IPS DF 6.9 (cell line): ENCODE results near the gene TMEM14B.
"Not testable (repeated sequence)": the region's sequence is repeated elsewhere in the genome, so short reads cannot be mapped to it uniquely, and the experiment has no call there.

Experiments
- DNase-seq: peaks from one replicate; pipeline ENCODE4 v3.0.0-alpha.2; 2013; ENCODE audit warnings: low read depth, low spot score
- H3K27ac ChIP-seq: one replicate; pipeline ENCODE4 v1.5.1; 2013; ENCODE audit warnings: low read length, control low read depth
- H3K27me3 ChIP-seq: 2 replicates; pipeline ENCODE4 v1.6.1; 2013; ENCODE audit warnings: mild to moderate bottlenecking, low read length; ENCODE audit not compliant: control insufficient read depth, insufficient read depth
- H3K36me3 ChIP-seq: 2 replicates; pipeline ENCODE4 v1.6.1; 2013; ENCODE audit warnings: low read length; ENCODE audit not compliant: control insufficient read depth, insufficient read depth
- H3K4me1 ChIP-seq: 2 replicates; pipeline ENCODE4 v1.6.1; 2013; ENCODE audit warnings: low read length; ENCODE audit not compliant: control insufficient read depth, insufficient read depth
- H3K4me3 ChIP-seq: 2 replicates; pipeline ENCODE4 v1.5.1; 2013; ENCODE audit warnings: mild to moderate bottlenecking, low read length
- H3K9me3 ChIP-seq: 2 replicates; pipeline ENCODE4 v1.6.1; 2013; ENCODE audit warnings: low read length, inconsistent platforms; ENCODE audit not compliant: control insufficient read depth, insufficient read depth
- WGBS: extraction: QIAGEN DNeasy Blood & Tissue Kit; methylation state at CpG from one replicate; pipeline ENCODE4 v1.1.7; 2013; ENCODE audit warnings: mixed read lengths, missing lambda C conversion rate; ENCODE audit not compliant: insufficient read length, insufficient coverage; 5-methylcytosine and 5-hydroxymethylcytosine counted together

TMEM14B gene

GRCh38 chr6:10745116-10745515 lies 2.5 kb upstream of the TMEM14B start:
- Histone ChIP-seq H3K4me3 (no peak overlapping the region), H3K9me3 (no peaks in the 10 kb centered on the region), H3K27ac (no peak overlapping the region), H3K36me3 (no peaks in the 10 kb centered on the region), H3K27me3 (no peaks in the 10 kb centered on the region), H3K4me1 (no peaks in the 10 kb centered on the region)
- WGBS, result no CpG with 5 or more reads among the region's 5 CpGs
- DNase-seq, result no peak

- Histone ChIP-seq H3K27ac (no peak overlapping the region), H3K36me3 (peaks cover 3% of the 10 kb centered on the region; the same call in 1 of the 2 replicates), H3K4me1 (no peaks in the 10 kb centered on the region), H3K9me3 (no peaks in the 10 kb centered on the region), H3K27me3 (no peaks in the 10 kb centered on the region), H3K4me3 (peak overlapping the region; percentile 34; the same call in 1 of the 2 replicates)
- DNase-seq, result no peak
- no CpG with 5 or more reads among the region's 9 CpGs for WGBS
Observed at GRCh38 chr6:10746915-10747250, 722 bp upstream of the TMEM14B start.

- Histone ChIP-seq H3K4me3 (no peak overlapping the region), H3K27ac (no peak overlapping the region), H3K36me3 (peaks cover 8% of the 10 kb centered on the region; the same call in 1 of the 2 replicates), H3K27me3 (no peaks in the 10 kb centered on the region), H3K9me3 (no peaks in the 10 kb centered on the region), H3K4me1 (no peaks in the 10 kb centered on the region)
- no CpG with 5 or more reads among the region's 2 CpGs for WGBS
- DNase-seq, result no peak
Observed at GRCh38 chr6:10749734-10750133, 2.1 kb downstream of the TMEM14B start.

- not testable (repeated sequence) for H3K9me3 ChIP-seq, H3K4me3 ChIP-seq, H3K27me3 ChIP-seq, H3K36me3 ChIP-seq, DNase-seq, H3K27ac ChIP-seq, H3K4me1 ChIP-seq
- WGBS, result no CpG with 5 or more reads among the region's 6 CpGs
Observed at GRCh38 chr6:10750568-10750967, 3.0 kb downstream of the TMEM14B start.

- H3K36me3 ChIP-seq, result peaks cover 11% of the 10 kb centered on the region; the same call in 1 of the 2 replicates
- no CpG with 5 or more reads among the region's 5 CpGs for WGBS
- DNase-seq, H3K27me3 ChIP-seq, H3K4me1 ChIP-seq, H3K9me3 ChIP-seq, H3K27ac ChIP-seq, H3K4me3 ChIP-seq: not testable (repeated sequence)
Observed at GRCh38 chr6:10751757-10752156, 4.2 kb downstream of the TMEM14B start.

- DNase-seq, result no peak
- H3K4me1 ChIP-seq, result no peaks in the 10 kb centered on the region
- no peak overlapping the region for H3K27ac ChIP-seq
- no CpG with 5 or more reads among the region's 1 CpG for WGBS
- H3K27me3 ChIP-seq, result no peaks in the 10 kb centered on the region
- no peak overlapping the region for H3K4me3 ChIP-seq
- H3K9me3 ChIP-seq, result no peaks in the 10 kb centered on the region
- peaks cover 11% of the 10 kb centered on the region; the same call in 1 of the 2 replicates for H3K36me3 ChIP-seq
Observed at GRCh38 chr6:10756085-10756484, 8.5 kb downstream of the TMEM14B start.

GRCh38 chr6:10759312-10759839 lies 11.8 kb downstream of the TMEM14B start:
- no CpG with 5 or more reads among the region's 3 CpGs for WGBS
- no peaks in the 10 kb centered on the region for H3K27me3 ChIP-seq

GRCh38 chr6:10759884-10760329 lies 12.3 kb downstream of the TMEM14B start:
- no peak overlapping the region for H3K27ac ChIP-seq

More at GRCh38 chr6:10759312-10759839, 11.8 kb downstream of the TMEM14B start:
- Histone ChIP-seq H3K4me1 (no peaks in the 10 kb centered on the region), H3K9me3 (no peaks in the 10 kb centered on the region), H3K4me3 (no peak overlapping the region), H3K27ac (no peak overlapping the region), H3K36me3 (peaks cover 5% of the 10 kb centered on the region; the same call in 1 of the 2 replicates)
- DNase-seq, result peak; percentile 25

GRCh38 chr6:10763006-10763405 lies 15.4 kb downstream of the TMEM14B start:
- no CpG with 5 or more reads among the region's 2 CpGs for WGBS
- Histone ChIP-seq H3K9me3 (no peaks in the 10 kb centered on the region), H3K4me1 (no peaks in the 10 kb centered on the region), H3K4me3 (no peak overlapping the region), H3K27me3 (no peaks in the 10 kb centered on the region), H3K36me3 (no peaks in the 10 kb centered on the region), H3K27ac (no peak overlapping the region)
- no peak for DNase-seq

More at GRCh38 chr6:10759884-10760329, 12.3 kb downstream of the TMEM14B start:
- Histone ChIP-seq H3K4me3 (no peak overlapping the region), H3K27me3 (no peaks in the 10 kb centered on the region), H3K9me3 (no peaks in the 10 kb centered on the region), H3K4me1 (no peaks in the 10 kb centered on the region), H3K36me3 (peaks cover 3% of the 10 kb centered on the region; the same call in 1 of the 2 replicates)
- no peak for DNase-seq
- no CpG with 5 or more reads among the region's 6 CpGs for WGBS

GRCh38 chr6:10769419-10769818 lies 21.8 kb downstream of the TMEM14B start:
- Histone ChIP-seq H3K4me3 (no peak overlapping the region), H3K9me3 (no peaks in the 10 kb centered on the region), H3K36me3 (peaks cover 4% of the 10 kb centered on the region; the same call in 1 of the 2 replicates), H3K27me3 (no peaks in the 10 kb centered on the region), H3K27ac (no peak overlapping the region), H3K4me1 (no peaks in the 10 kb centered on the region)
- no CpG with 5 or more reads among the region's 3 CpGs for WGBS
- DNase-seq, result no peak

GRCh38 chr6:10771371-10771894 lies 23.8 kb downstream of the TMEM14B start:
- DNase-seq, result no peak
- H3K4me3 ChIP-seq, result no peak overlapping the region
- no peaks in the 10 kb centered on the region for H3K9me3 ChIP-seq
- peaks cover 4% of the 10 kb centered on the region; the same call in 1 of the 2 replicates for H3K36me3 ChIP-seq
- WGBS, result no CpG with 5 or more reads among the region's 12 CpGs
- no peaks in the 10 kb centered on the region for H3K27me3 ChIP-seq
- H3K27ac ChIP-seq, result no peak overlapping the region
- H3K4me1 ChIP-seq, result no peaks in the 10 kb centered on the region
